ENCODE data around the gene TM2D1.
"Not testable (repeated sequence)": the region's sequence is repeated elsewhere in the genome, so short reads cannot be mapped to it uniquely, and the experiment has no call there.

The TM2D1 gene

DNA sequence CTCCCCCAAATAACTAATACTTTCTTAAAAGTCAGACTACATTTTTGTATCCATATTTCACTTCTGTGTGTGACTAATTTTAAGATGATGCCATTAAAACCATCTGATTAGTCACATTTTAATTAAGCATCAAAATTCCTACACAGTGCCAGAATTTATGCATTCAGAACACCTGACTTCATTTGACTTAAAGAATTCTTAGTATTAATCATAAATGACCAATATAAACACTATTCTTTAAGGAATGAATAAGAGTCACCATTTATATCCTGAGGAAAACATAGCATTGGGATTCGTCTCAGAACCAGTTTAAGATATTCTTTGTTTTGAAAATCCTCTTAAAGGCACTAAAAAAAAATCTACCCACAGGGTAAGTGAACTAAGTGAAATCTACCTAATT is 37.0 kb downstream of the TM2D1 start:
- Histone ChIP-seq H3K9ac (ENCODE audit: low read length) (no peak overlapping the region), H2AFZ (ENCODE audit: low read depth, low read length) (no peak overlapping the region), H3K4me3 (ENCODE audit: insufficient read depth in 1 of 2, low read depth in 1 of 2, low read length in 2 of 2) (no peak overlapping the region), H2BK120ac (ENCODE audit: low read depth, low read length) (no peak overlapping the region), H3K36me3 (ENCODE audit: control insufficient read depth in 1 of 2, insufficient read depth in 2 of 2, low read depth in 1 of 2, low read length in 2 of 2) (peaks cover 3 to 42% of the 10 kb centered on the region in 2 experiments), H4K91ac (ENCODE audit: low read length) (no peak overlapping the region), H3K4me1 (ENCODE audit: control insufficient read depth, insufficient read depth, low read depth, low read length) (no peaks in the 10 kb centered on the region), H3K23ac (ENCODE audit: low read length in 2 of 2) (no peak overlapping the region), H3K27me3 (ENCODE audit: control insufficient read depth in 1 of 2, insufficient read depth in 1 of 2, low read length in 2 of 2) (no peaks in the 10 kb centered on the region), H3K4ac (ENCODE audit: low read depth in 1 of 2, low read length in 2 of 2) (no peak overlapping the region), H3K27ac (ENCODE audit: low read length, poor library complexity, severe bottlenecking) (no peak overlapping the region), H2BK12ac (ENCODE audit: low read length in 2 of 2) (no peak overlapping the region), H2BK15ac (ENCODE audit: low read depth, poor library complexity, severe bottlenecking) (no peak overlapping the region), H3K79me1 (replicated peaks; ENCODE audit: low read length, poor library complexity, severe bottlenecking) (peaks cover 6% of the 10 kb centered on the region), H2BK5ac (ENCODE audit: low read depth, low read length, poor library complexity, severe bottlenecking) (no peak overlapping the region), H3K4me2 (ENCODE audit: low read length, poor library complexity, severe bottlenecking) (no peak overlapping the region), H3K14ac (ENCODE audit: low read length in 2 of 2) (no peak overlapping the region), H2AK5ac (ENCODE audit: low read length, severe bottlenecking) (no peak overlapping the region), H4K8ac (ENCODE audit: low read length) (no peak overlapping the region), H3K18ac (ENCODE audit: low read depth in 1 of 2, low read length in 2 of 2) (no peak overlapping the region), H3K9me3 (ENCODE audit: control insufficient read depth, low read length) (no peaks in the 10 kb centered on the region)
- DNase-seq = no peak
- WGBS = no CpG with 5 or more reads among the region's 1 CpG

GRCh38 chr1:61682891-61683290 is 42.0 kb downstream of the TM2D1 start:
- Histone ChIP-seq H3K9me3 (ENCODE audit: control insufficient read depth, low read length) (no peaks in the 10 kb centered on the region), H3K4me1 (ENCODE audit: control insufficient read depth, insufficient read depth, low read depth, low read length) (no peaks in the 10 kb centered on the region), H2AK5ac (ENCODE audit: low read length, severe bottlenecking) (no peak overlapping the region), H4K91ac (ENCODE audit: low read length) (no peak overlapping the region), H2BK15ac (ENCODE audit: low read depth, poor library complexity, severe bottlenecking) (no peak overlapping the region), H3K4ac (ENCODE audit: low read depth in 1 of 2, low read length in 2 of 2) (no peak overlapping the region), H3K36me3 (ENCODE audit: control insufficient read depth in 1 of 2, insufficient read depth in 2 of 2, low read depth in 1 of 2, low read length in 2 of 2) (peaks cover 12 to 73% of the 10 kb centered on the region in 2 experiments), H2BK12ac (ENCODE audit: low read length in 2 of 2) (no peak overlapping the region), H3K4me3 (ENCODE audit: insufficient read depth in 1 of 2, low read depth in 1 of 2, low read length in 2 of 2) (no peak overlapping the region), H3K4me2 (ENCODE audit: low read length, poor library complexity, severe bottlenecking) (no peak overlapping the region), H3K79me1 (replicated peaks; ENCODE audit: low read length, poor library complexity, severe bottlenecking) (peaks cover 1% of the 10 kb centered on the region), H4K8ac (ENCODE audit: low read length) (no peak overlapping the region), H3K23ac (ENCODE audit: low read length in 2 of 2) (no peak overlapping the region), H3K9ac (ENCODE audit: low read length) (no peak overlapping the region), H2AFZ (ENCODE audit: low read depth, low read length) (no peak overlapping the region), H2BK5ac (ENCODE audit: low read depth, low read length, poor library complexity, severe bottlenecking) (no peak overlapping the region), H3K18ac (ENCODE audit: low read depth in 1 of 2, low read length in 2 of 2) (no peak overlapping the region), H3K27me3 (ENCODE audit: control insufficient read depth in 1 of 2, insufficient read depth in 1 of 2, low read length in 2 of 2) (no peaks in the 10 kb centered on the region), H3K14ac (ENCODE audit: low read length in 2 of 2) (no peak overlapping the region), H2BK120ac (ENCODE audit: low read depth, low read length) (no peak overlapping the region), H3K27ac (ENCODE audit: low read length, poor library complexity, severe bottlenecking) (no peak overlapping the region)
- no peak for DNase-seq
- WGBS = 50% methylated on average over 2 of the region's 3 CpGs

DNA sequence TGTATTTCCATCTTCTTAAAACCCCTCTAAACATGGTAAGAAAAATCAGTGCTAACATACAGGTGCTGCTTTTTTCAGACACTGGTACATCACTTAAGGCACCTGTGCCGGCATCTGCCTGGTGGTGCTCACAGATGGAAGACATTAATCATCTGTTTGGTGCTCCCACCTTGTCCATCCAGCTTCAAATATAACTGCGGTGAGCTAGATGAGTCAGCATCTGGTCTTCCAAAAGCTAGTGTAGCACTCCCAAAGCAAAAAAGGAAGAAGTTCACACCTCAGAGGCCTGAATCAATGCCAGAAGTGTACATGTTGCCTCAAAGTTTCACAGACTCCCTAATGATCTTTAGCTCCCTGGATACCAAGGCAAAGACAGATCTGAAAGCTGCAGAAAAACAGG is 44.4 kb downstream of the TM2D1 start:
- H3K27me3 ChIP-seq (ENCODE audit: control insufficient read depth in 1 of 2, insufficient read depth in 1 of 2, low read length in 2 of 2) = no peaks in the 10 kb centered on the region
- H2AK5ac ChIP-seq (ENCODE audit: low read length, severe bottlenecking) = no peak overlapping the region
- H3K18ac ChIP-seq (ENCODE audit: low read depth in 1 of 2, low read length in 2 of 2) = no peak overlapping the region
- no peak overlapping the region for H2AFZ ChIP-seq (ENCODE audit: low read depth, low read length)
- no peak overlapping the region for H2BK15ac ChIP-seq (ENCODE audit: low read depth, poor library complexity, severe bottlenecking)
- no peak overlapping the region for H2BK5ac ChIP-seq (ENCODE audit: low read depth, low read length, poor library complexity, severe bottlenecking)
- no peak overlapping the region for H4K8ac ChIP-seq (ENCODE audit: low read length)
- no peak overlapping the region for H2BK120ac ChIP-seq (ENCODE audit: low read depth, low read length)
- H3K4ac ChIP-seq (ENCODE audit: low read depth in 1 of 2, low read length in 2 of 2) = no peak overlapping the region
- no peak overlapping the region for H3K9ac ChIP-seq (ENCODE audit: low read length)
- H4K91ac ChIP-seq (ENCODE audit: low read length) = no peak overlapping the region
- H3K4me1 ChIP-seq (ENCODE audit: control insufficient read depth, insufficient read depth, low read depth, low read length) = no peaks in the 10 kb centered on the region
- peaks cover 12 to 55% of the 10 kb centered on the region in 2 experiments for H3K36me3 ChIP-seq (ENCODE audit: control insufficient read depth in 1 of 2, insufficient read depth in 2 of 2, low read depth in 1 of 2, low read length in 2 of 2)
- no peaks in the 10 kb centered on the region for H3K9me3 ChIP-seq (ENCODE audit: control insufficient read depth, low read length)
- DNase-seq = no peak
- no peak overlapping the region for H3K27ac ChIP-seq (ENCODE audit: low read length, poor library complexity, severe bottlenecking)
- peaks cover 1% of the 10 kb centered on the region for H3K79me1 ChIP-seq (replicated peaks; ENCODE audit: low read length, poor library complexity, severe bottlenecking)
- H3K4me2 ChIP-seq (ENCODE audit: low read length, poor library complexity, severe bottlenecking) = no peak overlapping the region
- 98% methylated on average over 2 of the region's 2 CpGs for WGBS
- H3K4me3 ChIP-seq (ENCODE audit: insufficient read depth in 1 of 2, low read depth in 1 of 2, low read length in 2 of 2) = no peak overlapping the region
- H2BK12ac ChIP-seq (ENCODE audit: low read length in 2 of 2) = no peak overlapping the region
- no peak overlapping the region for H3K14ac ChIP-seq (ENCODE audit: low read length in 2 of 2)
- H3K23ac ChIP-seq (ENCODE audit: low read length in 2 of 2) = no peak overlapping the region

DNA sequence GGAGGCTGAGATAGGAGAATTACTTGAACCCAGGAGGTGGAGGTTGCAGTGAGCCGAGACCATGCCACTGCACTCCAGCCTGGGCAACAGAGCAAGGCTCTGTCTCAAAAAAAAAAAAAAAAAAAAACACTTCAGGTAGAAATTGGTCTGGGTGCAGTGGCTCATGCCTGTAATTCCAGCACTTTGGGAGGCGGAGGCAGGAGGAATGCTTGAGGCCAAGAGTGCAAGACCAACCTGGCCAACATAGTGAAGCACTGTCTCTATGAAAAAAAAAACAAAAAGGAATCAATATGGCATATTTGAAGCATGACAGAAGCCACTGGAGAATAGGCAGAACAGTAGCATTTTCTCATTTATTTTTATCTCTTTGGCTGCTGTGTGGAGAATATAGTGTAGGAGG is 48.1 kb downstream of the TM2D1 start:
- not testable (repeated sequence) for H2BK15ac ChIP-seq (ENCODE audit: low read depth, poor library complexity, severe bottlenecking); H3K18ac ChIP-seq (ENCODE audit: low read depth in 1 of 2, low read length in 2 of 2); H3K4me2 ChIP-seq (ENCODE audit: low read length, poor library complexity, severe bottlenecking); H3K4me1 ChIP-seq (ENCODE audit: control insufficient read depth, insufficient read depth, low read depth, low read length); H3K23ac ChIP-seq (ENCODE audit: low read length in 2 of 2); H3K14ac ChIP-seq (ENCODE audit: low read length in 2 of 2); H2AFZ ChIP-seq (ENCODE audit: low read depth, low read length); H3K9me3 ChIP-seq (ENCODE audit: control insufficient read depth, low read length); H3K4ac ChIP-seq (ENCODE audit: low read depth in 1 of 2, low read length in 2 of 2); H2BK5ac ChIP-seq (ENCODE audit: low read depth, low read length, poor library complexity, severe bottlenecking); H3K27ac ChIP-seq (ENCODE audit: low read length, poor library complexity, severe bottlenecking); H2AK5ac ChIP-seq (ENCODE audit: low read length, severe bottlenecking); H4K8ac ChIP-seq (ENCODE audit: low read length); H2BK12ac ChIP-seq (ENCODE audit: low read length in 2 of 2); H3K9ac ChIP-seq (ENCODE audit: low read length); H4K91ac ChIP-seq (ENCODE audit: low read length); H2BK120ac ChIP-seq (ENCODE audit: low read depth, low read length); DNase-seq; H3K27me3 ChIP-seq (ENCODE audit: control insufficient read depth in 1 of 2, insufficient read depth in 1 of 2, low read length in 2 of 2); H3K4me3 ChIP-seq (ENCODE audit: insufficient read depth in 1 of 2, low read depth in 1 of 2, low read length in 2 of 2); H3K79me1 ChIP-seq (replicated peaks; ENCODE audit: low read length, poor library complexity, severe bottlenecking)
- WGBS = 100% methylated on average over 2 of the region's 2 CpGs
- peaks cover 6 to 25% of the 10 kb centered on the region in 2 experiments for H3K36me3 ChIP-seq (ENCODE audit: control insufficient read depth in 1 of 2, insufficient read depth in 2 of 2, low read depth in 1 of 2, low read length in 2 of 2)
